Kidney (tissue), 14 donors: ENCODE results near the gene CD300LD. TPM values are rescaled to one million over a fixed set of nuclear protein-coding genes. Genes with fewer than 3 reads are reported as not detected.
A peak's percentile ranks its signal among the peaks of the same experiment; 100 is the strongest.

Experiments
- DNase-seq, 5 donors: peaks; one replicate each; pipeline ENCODE4 v3.0.0-alpha.2; 2013 to 2020
- FAIRE-seq: peaks from 2 replicates; lab custom pipeline; 2012; peaks lifted over from hg19 to GRCh38; lab: Jason Lieb, UNC
- H3K27ac ChIP-seq, 2 donors: one replicate each; pipeline ENCODE4 v1.7.0; 2013; ENCODE audit warnings: low read depth in 2 of 2, low read length in 2 of 2, inconsistent platforms in 1 of 2
- H3K27me3 ChIP-seq: one replicate; pipeline ENCODE4 v1.7.1; 2013; ENCODE audit warnings: low read length, inconsistent platforms; ENCODE audit not compliant: control insufficient read depth, insufficient read depth
- H3K36me3 ChIP-seq, 3 donors: one replicate each; pipeline versions ENCODE4 v1.7.0 to v1.7.1; 2013; ENCODE audit warnings: low read length in 3 of 3, control low read depth in 1 of 3, inconsistent platforms in 1 of 3; ENCODE audit not compliant: insufficient read depth in 3 of 3, control insufficient read depth in 2 of 3
- H3K4me1 ChIP-seq, 3 donors: one replicate each; pipeline versions ENCODE4 v1.7.0 to v1.7.1; 2013; ENCODE audit warnings: low read length in 3 of 3, inconsistent platforms in 1 of 3, low read depth in 1 of 3; ENCODE audit not compliant: control insufficient read depth in 2 of 3, insufficient read depth in 2 of 3
- H3K4me3 ChIP-seq, 3 donors: one replicate each; pipeline versions ENCODE4 v1.7.0 to v1.8.1; 2013; ENCODE audit warnings: low read length in 3 of 3, control low read depth in 1 of 3, inconsistent platforms in 1 of 3
- H3K9ac ChIP-seq, 3 donors: one replicate each; pipeline versions ENCODE4 v1.7.0 to v1.7.1; 2013; ENCODE audit warnings: low read length in 3 of 3, control low read depth in 1 of 3, inconsistent platforms in 1 of 3
- H3K9me3 ChIP-seq, 3 donors: one replicate each; pipeline versions ENCODE4 v1.7.0 to v1.7.1; 2013; ENCODE audit warnings: low read length in 3 of 3, control low read depth in 1 of 3, inconsistent platforms in 1 of 3; ENCODE audit not compliant: control insufficient read depth in 2 of 3, insufficient read depth in 1 of 3
- CTCF ChIP-seq: IDR thresholded peaks from 3 replicates; pipeline ENCODE4 v1.5.1; 2012; ENCODE audit warnings: mild to moderate bottlenecking, moderate library complexity, borderline replicate concordance; ENCODE audit not compliant: insufficient read depth; ENCODE audit errors: extremely low read depth
- intact Hi-C: fragments of 100-400 bp; cut with DNase I; formaldehyde crosslinking; loops from one replicate; pipeline ENCODE4 v1.11.1; 2022
- polyA plus RNA-seq: library from polyadenylated mRNA; stranded (reverse); fragments of 350-450 nt; fragmentation: Illumina TruSeq; extraction: RNeasy Lipid Tissue Mini Kit (QIAGEN cat#74804); gene quantifications from one replicate; pipeline ENCODE4 v1.2.3, GENCODE V29; 2014; ENCODE audit warnings: low read depth, low replicate concordance; ENCODE audit not compliant: insufficient read depth
- total RNA-seq: library from RNA; stranded (reverse); fragmentation: NEBNext Ultra II Directional; extraction: Animal tissue kit (Norgen Biotek cat#: 25700); gene quantifications from one replicate; pipeline ENCODE4 v1.2.1, GENCODE V29; 2021
- donor health status: control.
- donor health status: control.
- donor health status: control.
- donor health status: control.
- donor health status: control.
- donor health status: DM: yes; HTN: yes; CAD: no.
- donor health status: Normal renal cell carcinoma (clear cell type).

CD300LD gene
- total and polyA plus RNA-seq, 2 donors from 2014 or later, result not detected

GRCh38 chr17:74567397-74567796 is 24.7 kb downstream of the CD300LD start, which contains the start of gene CD300H:
Gene CD300H (minus strand): TSS chr17:74567509.
- FAIRE-seq, result no peak
- TF ChIP-seq CTCF, result no peak
- Histone ChIP-seq H3K27me3 (no peaks in the 10 kb centered on the region), H3K4me1 (peaks cover 0 to 4% (median 0%) of the 10 kb centered on the region in 3 donors), H3K9ac (no peak within 1 kb of the TSS), H3K4me3 (no peak within 1 kb of the TSS), H3K36me3 (no peaks in the 10 kb centered on the region), H3K9me3 (peaks cover 0 to 3% (median 3%) of the 10 kb centered on the region in 3 donors), H3K27ac (no peak within 1 kb of the TSS)
- intact Hi-C loops, result no loop called here
- DNase-seq, result no peak

- intact Hi-C loops, result no loop called here
- H3K9me3 ChIP-seq, result peaks cover 0 to 3% (median 1%) of the 10 kb centered on the region in 3 donors
These were observed 25.8 kb downstream of the CD300LD start for GRCh38 chr17:74566132-74566753.

GRCh38 chr17:74565126-74565525 is 27.0 kb downstream of the CD300LD start:
- intact Hi-C loops, result no loop called here
- H3K4me1 ChIP-seq, result peaks cover 0 to 4% (median 0%) of the 10 kb centered on the region in 3 donors
- no peak overlapping the region for H3K9ac ChIP-seq
- TF ChIP-seq CTCF, result no peak
- H3K4me3 ChIP-seq, result no peak overlapping the region
- no peak for DNase-seq
- no peak for FAIRE-seq
- H3K27ac ChIP-seq, result no peak overlapping the region
- no peaks in the 10 kb centered on the region for H3K27me3 ChIP-seq
- peaks cover 0 to 3% (median 0%) of the 10 kb centered on the region in 3 donors for H3K9me3 ChIP-seq
- no peaks in the 10 kb centered on the region for H3K36me3 ChIP-seq

More at GRCh38 chr17:74566132-74566753, 25.8 kb downstream of the CD300LD start:
- DNase-seq (peak in 4 of 5 donors; percentile 33 to 54 (median 50)), FAIRE-seq (no peak)
- no peak overlapping the region for H3K27ac ChIP-seq
- no peak overlapping the region for H3K9ac ChIP-seq
- no peaks in the 10 kb centered on the region for H3K27me3 ChIP-seq
- no peaks in the 10 kb centered on the region for H3K36me3 ChIP-seq
- peak; percentile 41 for TF ChIP-seq CTCF
- no peak overlapping the region for H3K4me3 ChIP-seq
- H3K4me1 ChIP-seq, result peaks cover 0 to 4% (median 0%) of the 10 kb centered on the region in 3 donors
